Peyer's patch (tissue), 4 donors: ENCODE results near the gene TMEM41A.

Source experiments
- POLR2A ChIP-seq, 2 donors: fragments of 450-650 bp; IDR thresholded peaks; one replicate each; pipeline ENCODE4 v1.5.1; 2017; ENCODE audit warnings: antibody characterized with exemption in 2 of 2, mild to moderate bottlenecking in 2 of 2, moderate library complexity in 2 of 2
- TF ChIP-seq, protein P1 (sequence below), 6 experiments: fragments of 450-650 bp in 4 of 6; fragments of 200-600 bp in 2 of 6; sonication (generic) in 1 of 6; IDR thresholded peaks; one replicate each; pipeline ENCODE4 v1.5.1; 2017 to 2019; ENCODE audit warnings: antibody characterized with exemption in 6 of 6, mild to moderate bottlenecking in 3 of 6, moderate library complexity in 1 of 6

DNA sequence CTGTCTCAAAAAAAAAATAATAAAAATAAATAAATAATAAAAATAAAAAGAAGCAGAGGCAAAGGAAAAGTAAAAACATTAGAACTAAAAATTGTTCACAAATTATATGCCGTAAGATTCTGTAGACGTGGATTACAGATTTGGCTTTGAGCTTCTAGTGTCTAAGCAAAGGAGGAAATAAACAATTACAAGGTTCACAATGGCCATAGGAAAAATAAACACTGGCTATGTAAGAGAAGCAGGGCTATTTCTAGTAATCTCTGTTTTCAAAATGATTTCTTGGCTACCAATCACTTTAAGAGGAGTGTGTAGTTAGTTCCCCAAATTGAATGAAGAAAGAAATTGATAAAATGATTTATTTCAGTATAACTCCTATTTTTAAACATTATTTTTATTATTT, 54.5 kb downstream of the TMEM41A start:
- no peak for TF ChIP-seq POLR2A (IDR thresholded peaks at IDR 0.05)
- TF ChIP-seq, protein P1, sequence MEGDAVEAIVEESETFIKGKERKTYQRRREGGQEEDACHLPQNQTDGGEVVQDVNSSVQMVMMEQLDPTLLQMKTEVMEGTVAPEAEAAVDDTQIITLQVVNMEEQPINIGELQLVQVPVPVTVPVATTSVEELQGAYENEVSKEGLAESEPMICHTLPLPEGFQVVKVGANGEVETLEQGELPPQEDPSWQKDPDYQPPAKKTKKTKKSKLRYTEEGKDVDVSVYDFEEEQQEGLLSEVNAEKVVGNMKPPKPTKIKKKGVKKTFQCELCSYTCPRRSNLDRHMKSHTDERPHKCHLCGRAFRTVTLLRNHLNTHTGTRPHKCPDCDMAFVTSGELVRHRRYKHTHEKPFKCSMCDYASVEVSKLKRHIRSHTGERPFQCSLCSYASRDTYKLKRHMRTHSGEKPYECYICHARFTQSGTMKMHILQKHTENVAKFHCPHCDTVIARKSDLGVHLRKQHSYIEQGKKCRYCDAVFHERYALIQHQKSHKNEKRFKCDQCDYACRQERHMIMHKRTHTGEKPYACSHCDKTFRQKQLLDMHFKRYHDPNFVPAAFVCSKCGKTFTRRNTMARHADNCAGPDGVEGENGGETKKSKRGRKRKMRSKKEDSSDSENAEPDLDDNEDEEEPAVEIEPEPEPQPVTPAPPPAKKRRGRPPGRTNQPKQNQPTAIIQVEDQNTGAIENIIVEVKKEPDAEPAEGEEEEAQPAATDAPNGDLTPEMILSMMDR (IDR thresholded peaks at IDR 0.05) = no peak
